H1 (cell line): ENCODE results near the gene KDR. TPM values are rescaled to one million over a fixed set of nuclear protein-coding genes. Genes with fewer than 3 reads are reported as not detected.

Source experiments
- CTCF ChIA-PET: fragments of 300-600 bp; sonication (Branson Sonifier 250); formaldehyde crosslinking; loops from one replicate; lab custom pipeline; 2021; ENCODE audit not compliant: partially characterized antibody; lab: Charles Lee
- POLR2A ChIA-PET: fragments of 300-600 bp; sonication (Branson Sonifier 250); formaldehyde crosslinking; loops from one replicate; lab custom pipeline; 2021; ENCODE audit warnings: inconsistent platforms; ENCODE audit not compliant: partially characterized antibody; lab: Charles Lee
- DNase-seq, 2 experiments: peaks; one replicate each; pipeline versions ENCODE4 v3.0.0 to v3.0.0-alpha.2; 2010 to 2022; ENCODE audit warnings: low spot score in 2 of 2, low read depth in 1 of 2, mixed read lengths in 1 of 2
- FAIRE-seq: peaks from 2 replicates; lab custom pipeline; 2011; peaks lifted over from hg19 to GRCh38; lab: Jason Lieb, UNC
- H2AFZ ChIP-seq: 2 replicates; pipeline ENCODE4 v1.8.1; 2012; ENCODE audit warnings: low read length, inconsistent platforms
- H2AK5ac ChIP-seq: 2 replicates; pipeline ENCODE4 v1.6.1; 2013; ENCODE audit warnings: low read depth, low read length
- H2BK120ac ChIP-seq: replicated peaks from 2 replicates; pipeline ENCODE3; 2013; ENCODE audit warnings: low read depth, low read length, inconsistent platforms
- H2BK12ac ChIP-seq: 2 replicates; pipeline ENCODE4 v1.6.1; 2013; ENCODE audit warnings: low read depth, low read length
- H2BK15ac ChIP-seq: 2 replicates; pipeline ENCODE4 v1.6.1; 2013; ENCODE audit warnings: low read length
- H2BK20ac ChIP-seq: 2 replicates; pipeline ENCODE4 v1.6.1; 2013; ENCODE audit warnings: low read length
- H2BK5ac ChIP-seq: 2 replicates; pipeline ENCODE4 v1.6.1; 2013; ENCODE audit warnings: low read depth, low read length
- H3K14ac ChIP-seq: 2 replicates; pipeline ENCODE4 v1.6.1; 2013; ENCODE audit warnings: inconsistent platforms; ENCODE audit not compliant: insufficient read length
- H3K18ac ChIP-seq: 2 replicates; pipeline ENCODE4 v1.6.1; 2013; ENCODE audit warnings: low read length; ENCODE audit errors: extremely low read depth
- H3K23ac ChIP-seq: 2 replicates; pipeline ENCODE4 v1.6.1; 2013; ENCODE audit warnings: inconsistent platforms; ENCODE audit not compliant: insufficient read length
- H3K23me2 ChIP-seq: 2 replicates; pipeline ENCODE4 v1.6.1; 2013; ENCODE audit warnings: low read depth, low read length
- H3K27ac ChIP-seq: 2 replicates; pipeline ENCODE4 v1.6.1; 2011; ENCODE audit warnings: low read depth, low read length, inconsistent platforms
- H3K27me3 ChIP-seq, 4 experiments: replicated peaks in 1 of 4; 1 replicate in 1 of 4; 2 replicates in 3 of 4; pipeline versions ENCODE4 v1.6.1 to v1.8.1; 2011 to 2013; ENCODE audit warnings: low read length in 3 of 4, mild to moderate bottlenecking in 3 of 4, inconsistent platforms in 2 of 4, mixed read lengths in 2 of 4, moderate library complexity in 1 of 4; ENCODE audit not compliant: control insufficient read depth in 3 of 4, insufficient read depth in 3 of 4; ENCODE audit errors: extremely low read depth in 1 of 4
- H3K36me3 ChIP-seq, 4 experiments: 2 replicates each; pipeline versions ENCODE4 v1.6.1 to v1.8.1; 2011 to 2013; ENCODE audit warnings: mild to moderate bottlenecking in 4 of 4, low read length in 3 of 4, moderate library complexity in 2 of 4, control low read depth in 1 of 4, inconsistent platforms in 1 of 4; ENCODE audit not compliant: insufficient read depth in 4 of 4, control insufficient read depth in 2 of 4
- H3K4ac ChIP-seq: replicated peaks from 2 replicates; pipeline ENCODE3; 2013; ENCODE audit warnings: low read length, low read depth, mixed read lengths, inconsistent platforms; ENCODE audit not compliant: insufficient read length
- H3K4me1 ChIP-seq, 4 experiments: replicated peaks in 1 of 4; 1 replicate in 1 of 4; 2 replicates in 3 of 4; pipeline versions ENCODE4 v1.6.1 to v1.8.1; 2011 to 2013; ENCODE audit warnings: low read length in 3 of 4, inconsistent platforms in 2 of 4, mixed read lengths in 1 of 4; ENCODE audit not compliant: insufficient read depth in 4 of 4, control insufficient read depth in 3 of 4
- H3K4me2 ChIP-seq, 2 experiments: 2 replicates each; pipeline versions ENCODE4 v1.6.1 to v1.8.1; 2011 to 2013; ENCODE audit warnings: low read depth in 2 of 2, low read length in 2 of 2, control low read depth in 1 of 2, inconsistent platforms in 1 of 2, mild to moderate bottlenecking in 1 of 2; ENCODE audit not compliant: insufficient read depth in 1 of 2
- H3K4me3 ChIP-seq, 4 experiments: fragments of 200-600, 300-600 bp in 1 of 4; sonication (generic), shearing (Covaris generic), sonication (Bioruptor Twin) in 1 of 4; 2 replicates each; pipeline versions ENCODE4 v1.5.1 to v1.8.1; 2011 to 2016; ENCODE audit warnings: low read length in 4 of 4, low read depth in 3 of 4, control low read depth in 2 of 4, inconsistent platforms in 2 of 4, mild to moderate bottlenecking in 2 of 4, mixed read lengths in 1 of 4, moderate library complexity in 1 of 4; ENCODE audit not compliant: insufficient read depth in 2 of 4; ENCODE audit errors: extremely low read depth in 1 of 4
- H3K56ac ChIP-seq: replicated peaks from 2 replicates; pipeline ENCODE3; 2013; ENCODE audit warnings: low read depth, mild to moderate bottlenecking, mixed read lengths, low read length, inconsistent platforms; ENCODE audit not compliant: insufficient read length
- H3K79me1 ChIP-seq: 2 replicates; pipeline ENCODE4 v1.6.1; 2013; ENCODE audit warnings: low read depth, low read length, control low read depth
- H3K79me2 ChIP-seq, 2 experiments: 2 replicates each; pipeline versions ENCODE4 v1.6.1 to v1.8.1; 2012 to 2013; ENCODE audit warnings: low read length in 2 of 2, mild to moderate bottlenecking in 2 of 2, inconsistent platforms in 1 of 2; ENCODE audit not compliant: insufficient read depth in 2 of 2, control insufficient read depth in 1 of 2
- H3K9ac ChIP-seq, 4 experiments: replicated peaks in 1 of 4; 1 replicate in 1 of 4; 2 replicates in 3 of 4; pipeline versions ENCODE4 v1.6.1 to v1.8.1; 2011 to 2013; ENCODE audit warnings: low read depth in 3 of 4, low read length in 3 of 4, control low read depth in 2 of 4, mild to moderate bottlenecking in 2 of 4, moderate library complexity in 2 of 4, inconsistent platforms in 1 of 4; ENCODE audit errors: extremely low read depth in 1 of 4
- H3K9me3 ChIP-seq, 2 experiments: 2 replicates each; pipeline versions ENCODE4 v1.6.1 to v1.8.1; 2012 to 2013; ENCODE audit warnings: mild to moderate bottlenecking in 2 of 2, moderate library complexity in 2 of 2, control low read depth in 1 of 2, inconsistent platforms in 1 of 2, low read depth in 1 of 2, low read length in 1 of 2, mixed read lengths in 1 of 2; ENCODE audit not compliant: insufficient read depth in 2 of 2
- H4K20me1 ChIP-seq, 2 experiments: replicated peaks in 1 of 2; 2 replicates each; pipeline versions ENCODE3 to v1.8.1; 2011 to 2013; ENCODE audit warnings: inconsistent platforms in 2 of 2, low read length in 2 of 2, mild to moderate bottlenecking in 1 of 2; ENCODE audit not compliant: insufficient read depth in 2 of 2, control insufficient read depth in 1 of 2
- H4K5ac ChIP-seq: 2 replicates; pipeline ENCODE4 v1.6.1; 2013; ENCODE audit warnings: low read length, low read depth, mixed read lengths, inconsistent platforms; ENCODE audit not compliant: insufficient read length
- H4K8ac ChIP-seq: 2 replicates; pipeline ENCODE4 v1.8.0; 2013; ENCODE audit warnings: mild to moderate bottlenecking, moderate library complexity, low read length, inconsistent platforms; ENCODE audit not compliant: insufficient read depth; ENCODE audit errors: extremely low read depth
- H4K91ac ChIP-seq: replicated peaks from 2 replicates; pipeline ENCODE3; 2013; ENCODE audit warnings: low read length, mixed read lengths, inconsistent platforms; ENCODE audit not compliant: insufficient read length
- EP300 ChIP-seq, 2 experiments: IDR thresholded peaks; 1 replicate in 1 of 2; 2 replicates in 1 of 2; pipeline ENCODE4 v1.6.1; 2011 to 2012; ENCODE audit warnings: low read depth in 2 of 2, low read length in 2 of 2, mild to moderate bottlenecking in 2 of 2, borderline replicate concordance in 1 of 2, inconsistent platforms in 1 of 2, moderate library complexity in 1 of 2
- HDAC6 ChIP-seq: IDR thresholded peaks from one replicate; pipeline ENCODE4 v1.7.1; 2012; ENCODE audit warnings: low read depth, mild to moderate bottlenecking, inconsistent platforms, low read length, moderate library complexity
- POLR2A ChIP-seq, 2 experiments: IDR thresholded peaks; 1 replicate in 1 of 2; 2 replicates in 1 of 2; pipeline ENCODE4 v1.6.1; 2011; ENCODE audit warnings: low read depth in 2 of 2, low read length in 2 of 2, mild to moderate bottlenecking in 2 of 2; ENCODE audit errors: control extremely low read depth in 1 of 2
- WGBS, 2 experiments: shearing (Covaris generic) in 1 of 2; methylation state at CpG; one replicate each; pipeline versions ENCODE4 v1.1.6 to v1.1.7; 2013 to 2015; ENCODE audit warnings: low lambda C conversion rate in 2 of 2, mixed read lengths in 2 of 2, inconsistent platforms in 1 of 2, low coverage in 1 of 2, missing lambda C conversion rate in 1 of 2; ENCODE audit not compliant: insufficient replicate concordance in 2 of 2, insufficient coverage in 1 of 2, insufficient read length in 1 of 2; ENCODE audit errors: extremely low coverage in 1 of 2, missing lambda C conversion rate in 1 of 2; 5-methylcytosine and 5-hydroxymethylcytosine counted together
- polyA plus RNA-seq, 7 experiments: library from polyadenylated mRNA; depleted of rRNA in 3 of 7; stranded (reverse) in 5 of 7; unstranded in 2 of 7; fragments of >200 nt in 5 of 7; fragments of 200-250 nt in 2 of 7; gene quantifications; 1 replicate in 5 of 7; 2 replicates in 1 of 7; 4 replicates in 1 of 7; pipeline versions ENCODE4 v1.2.1 to v1.2.3, GENCODE V29; 2011 to 2013; ENCODE audit warnings: missing spikeins in 2 of 7, mixed read lengths in 2 of 7
- total RNA-seq: library from RNA; stranded (reverse); fragmentation: NEBNext Ultra II Directional; extraction: Animal tissue kit (Norgen Biotek cat#: 25700); gene quantifications from 2 replicates; pipeline ENCODE4 v1.2.1, GENCODE V29; 2021

KDR gene
- total and polyA plus RNA-seq, 2 of the 8 experiments (the other 6 are each of a cell fraction or from before 2014, with no cell fraction given), result 69.3 to 106 TPM

DNA sequence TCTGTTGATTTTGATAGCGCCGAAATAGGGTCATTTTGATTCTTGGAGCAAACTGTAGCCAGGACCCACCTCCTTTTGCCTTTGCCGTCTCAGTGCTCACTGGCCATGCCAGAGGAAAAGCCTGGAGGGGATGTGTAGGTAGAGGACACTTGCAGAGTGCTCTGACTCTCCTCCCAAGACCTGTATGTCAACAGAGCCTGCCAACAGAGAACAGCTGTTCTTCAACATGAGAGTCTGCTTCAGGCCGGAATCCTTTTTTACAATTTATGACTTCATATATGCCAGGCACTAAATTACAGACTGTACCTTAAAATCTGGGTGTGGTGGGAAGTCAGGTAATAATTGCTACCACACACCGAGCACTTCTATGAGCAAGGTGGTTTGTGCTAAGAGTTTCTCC is 94.2 kb downstream of the KDR start:
- no peak for FAIRE-seq
- H3K9ac ChIP-seq, result no peak overlapping the region

More for the DNA sequence above, 94.2 kb downstream of the KDR start:
- Histone ChIP-seq H2BK20ac (no peak overlapping the region), H3K18ac (no peak overlapping the region)
- no peak for DNase-seq
- TF ChIP-seq POLR2A (IDR thresholded peaks at IDR 0.05; ENCODE audit: control extremely low read depth in 1 of 2, low read depth in 2 of 2, low read length in 2 of 2) (no peak), HDAC6 (no peak), EP300 (IDR thresholded peaks at IDR 0.05; ENCODE audit: borderline replicate concordance in 1 of 2, low read depth in 2 of 2, low read length in 2 of 2) (no peak)
- TF ChIP-seq, all 59 proteins: peak for 0
- Histone ChIP-seq H2BK15ac (no peak overlapping the region), H3K23ac (no peak overlapping the region), H3K27ac (no peak overlapping the region), H4K5ac (no peak overlapping the region), H3K4ac (no peak overlapping the region), H3K14ac (no peak overlapping the region), H3K4me1 (peaks cover 0 to 5% (median 2%) of the 10 kb centered on the region in 4 experiments; a peak in 5 of 7 replicates), H3K4me3 (no peak overlapping the region), H3K79me2 (no peaks in the 10 kb centered on the region), H2BK12ac (no peak overlapping the region), H2AFZ (no peak overlapping the region), H3K36me3 (no peaks in the 10 kb centered on the region; a peak in 1 of 8 replicates), H2BK5ac (no peak overlapping the region), H2AK5ac (no peak overlapping the region), H3K56ac (no peak overlapping the region), H3K79me1 (no peaks in the 10 kb centered on the region), H4K91ac (no peak overlapping the region), H4K20me1 (no peaks in the 10 kb centered on the region), H3K27me3 (no peaks in the 10 kb centered on the region; a peak in 1 of 7 replicates), H3K4me2 (no peak overlapping the region), H2BK120ac (no peak overlapping the region), H4K8ac (no peak overlapping the region), H3K9me3 (no peaks in the 10 kb centered on the region), H3K23me2 (no peaks in the 10 kb centered on the region)
- WGBS, 2 experiments, result 81% methylated on average over 5 of the region's 5 CpGs; no CpG with 5 or more reads in 1 of the 2 experiments
- ChIA-PET POLR2A (no interaction called here), CTCF (interaction anchor here (0.9 to 1.6 kb wide), 3 partner anchors 24 to 155 kb away, joined by 3 to 5 read pairs (median 3); no protein-coding TSS in a partner anchor)
